Keratinocyte (primary cell): ENCODE results near the gene PYGO1.

Experiments used
- CTCF ChIP-seq, 3 experiments: IDR thresholded peaks in 1 of 3; conservative IDR thresholded peaks in 1 of 3; optimal IDR thresholded peaks in 1 of 3; 2 replicates in 2 of 3; 3 replicates in 1 of 3; pipeline versions ENCODE3 to v1.5.1; 2011; ENCODE audit warnings: low read length in 3 of 3, mild to moderate bottlenecking in 3 of 3, moderate library complexity in 2 of 3, control low read depth in 1 of 3, inconsistent platforms in 1 of 3; ENCODE audit not compliant: insufficient read depth in 2 of 3; ENCODE audit errors: extremely low read depth in 1 of 3
- EZH2 ChIP-seq: IDR thresholded peaks from one replicate; pipeline ENCODE4 v1.6.1; 2012; ENCODE audit warnings: inconsistent platforms, mild to moderate bottlenecking, low read length, moderate library complexity

GRCh38 chr15:55549305-55549704 lies 38.8 kb downstream of the PYGO1 start:
- TF ChIP-seq EZH2, result no peak
- no peak for TF ChIP-seq CTCF (optimal IDR thresholded peaks at IDR 0.05 in 1 of 3, IDR thresholded peaks at IDR 0.05 in 1 of 3, conservative IDR thresholded peaks at IDR 0.05 in 1 of 3; ENCODE audit: extremely low read depth in 1 of 3, insufficient read depth in 2 of 3, low read length in 3 of 3)
